Uterus (tissue), 4 donors: ENCODE measurements around the gene DCDC2. TPM values are rescaled to one million over a fixed set of nuclear protein-coding genes. Genes with fewer than 3 reads are reported as not detected.

ENCODE experiments used
- DNase-seq, 2 donors: peaks; one replicate each; pipeline ENCODE4 v3.0.0-alpha.2; 2019 to 2020
- H3K27ac ChIP-seq, 2 donors: fragments of 200-600 bp; sonication (generic); 1 replicate in 1 of 2; 2 replicates in 1 of 2; pipeline ENCODE4 v1.5.1; 2016 to 2018
- H3K27me3 ChIP-seq, 2 donors: fragments of 200-600 bp; sonication (generic); one replicate each; pipeline ENCODE4 v1.5.1; 2018 to 2019; ENCODE audit warnings: control low read depth in 1 of 2
- H3K36me3 ChIP-seq, 2 donors: fragments of 200-600 bp; sonication (generic); one replicate each; pipeline ENCODE4 v1.5.1; 2019; ENCODE audit warnings: control low read depth in 1 of 2
- H3K4me1 ChIP-seq, 2 donors: fragments of 200-600 bp; sonication (generic); one replicate each; pipeline ENCODE4 v1.5.1; 2018 to 2019; ENCODE audit warnings: control low read depth in 1 of 2
- H3K4me3 ChIP-seq, 2 donors: fragments of 200-600 bp; sonication (generic); 1 replicate in 1 of 2; 2 replicates in 1 of 2; pipeline ENCODE4 v1.5.1; 2018 to 2019; ENCODE audit warnings: mild to moderate bottlenecking in 1 of 2
- H3K9me3 ChIP-seq, 2 donors: fragments of 200-600 bp; sonication (generic); one replicate each; pipeline ENCODE4 v1.5.1; 2019; ENCODE audit warnings: control low read depth in 1 of 2
- POLR2A ChIP-seq, 2 donors: fragments of 450-650 bp; IDR thresholded peaks; one replicate each; pipeline ENCODE4 v1.6.1; 2016; ENCODE audit warnings: antibody characterized with exemption in 2 of 2, mild to moderate bottlenecking in 1 of 2, moderate library complexity in 1 of 2
- intact Hi-C: fragments of 100-400 bp; cut with DNase I; formaldehyde crosslinking; loops from one replicate; pipeline ENCODE4 v1.15.1; 2023; ENCODE audit warnings: low total_unique reads
- total RNA-seq, 4 donors: library from RNA; depleted of rRNA in 3 of 4; stranded (reverse); fragments of >200 nt in 3 of 4; gene quantifications; one replicate each; pipeline versions ENCODE4 v1.1.0 to v1.2.4, GENCODE V29; 2014 to 2023
- TF ChIP-seq, protein P1 (sequence below), 4 experiments: fragments of 200-600 bp in 2 of 4; fragments of 450-650 bp in 2 of 4; sonication (generic) in 2 of 4; IDR thresholded peaks; one replicate each; pipeline ENCODE4 v1.5.1; 2016 to 2019; ENCODE audit warnings: antibody characterized with exemption in 4 of 4, mild to moderate bottlenecking in 2 of 4, moderate library complexity in 1 of 4
- donor health status: DM: yes; HTN: yes; CAD: no.

DCDC2 gene
- total RNA-seq, 4 donors from 2014 or later, result 1.0 to 7.4 TPM; not detected in 2

DNA sequence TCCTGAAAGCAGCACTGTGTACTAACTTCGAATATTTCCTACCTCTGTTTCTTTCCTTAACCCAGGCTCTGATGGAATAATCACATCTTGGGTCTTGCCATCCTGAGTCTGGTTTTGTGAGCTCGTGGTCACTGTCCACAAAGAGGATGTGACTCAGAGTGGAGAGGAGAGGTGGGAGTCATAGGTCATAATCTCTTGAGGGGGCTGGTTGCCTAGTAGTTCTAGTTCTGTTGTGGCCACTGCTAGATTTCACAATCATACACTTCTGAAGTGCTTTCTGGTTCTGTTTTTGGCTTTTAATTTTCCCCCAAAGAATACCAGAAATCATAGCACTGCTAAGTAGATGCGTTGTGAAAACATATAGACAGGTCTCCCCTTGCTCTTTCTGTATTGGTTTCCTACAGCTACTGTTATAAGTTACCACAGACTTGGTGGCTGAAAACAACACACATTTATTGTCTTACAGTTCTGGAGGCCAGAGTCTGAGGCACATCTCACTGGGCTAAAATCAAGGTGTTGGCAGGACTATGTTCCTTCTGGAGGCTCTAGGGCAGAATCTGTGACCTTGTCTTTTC lies 129.1 kb downstream of the DCDC2 start:
- Histone ChIP-seq H3K27me3 (no peaks in the 10 kb centered on the region), H3K4me3 (no peak overlapping the region), H3K4me1 (no peaks in the 10 kb centered on the region), H3K36me3 (no peaks in the 10 kb centered on the region), H3K9me3 (no peaks in the 10 kb centered on the region), H3K27ac (peak overlapping the region in 1 of 2 donors; percentile 11)
- TF ChIP-seq, protein P1, sequence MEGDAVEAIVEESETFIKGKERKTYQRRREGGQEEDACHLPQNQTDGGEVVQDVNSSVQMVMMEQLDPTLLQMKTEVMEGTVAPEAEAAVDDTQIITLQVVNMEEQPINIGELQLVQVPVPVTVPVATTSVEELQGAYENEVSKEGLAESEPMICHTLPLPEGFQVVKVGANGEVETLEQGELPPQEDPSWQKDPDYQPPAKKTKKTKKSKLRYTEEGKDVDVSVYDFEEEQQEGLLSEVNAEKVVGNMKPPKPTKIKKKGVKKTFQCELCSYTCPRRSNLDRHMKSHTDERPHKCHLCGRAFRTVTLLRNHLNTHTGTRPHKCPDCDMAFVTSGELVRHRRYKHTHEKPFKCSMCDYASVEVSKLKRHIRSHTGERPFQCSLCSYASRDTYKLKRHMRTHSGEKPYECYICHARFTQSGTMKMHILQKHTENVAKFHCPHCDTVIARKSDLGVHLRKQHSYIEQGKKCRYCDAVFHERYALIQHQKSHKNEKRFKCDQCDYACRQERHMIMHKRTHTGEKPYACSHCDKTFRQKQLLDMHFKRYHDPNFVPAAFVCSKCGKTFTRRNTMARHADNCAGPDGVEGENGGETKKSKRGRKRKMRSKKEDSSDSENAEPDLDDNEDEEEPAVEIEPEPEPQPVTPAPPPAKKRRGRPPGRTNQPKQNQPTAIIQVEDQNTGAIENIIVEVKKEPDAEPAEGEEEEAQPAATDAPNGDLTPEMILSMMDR (IDR thresholded peaks at IDR 0.05), result no peak
- no peak for TF ChIP-seq POLR2A (IDR thresholded peaks at IDR 0.05)
- intact Hi-C loops, result no loop called here
- no peak for DNase-seq

DNA sequence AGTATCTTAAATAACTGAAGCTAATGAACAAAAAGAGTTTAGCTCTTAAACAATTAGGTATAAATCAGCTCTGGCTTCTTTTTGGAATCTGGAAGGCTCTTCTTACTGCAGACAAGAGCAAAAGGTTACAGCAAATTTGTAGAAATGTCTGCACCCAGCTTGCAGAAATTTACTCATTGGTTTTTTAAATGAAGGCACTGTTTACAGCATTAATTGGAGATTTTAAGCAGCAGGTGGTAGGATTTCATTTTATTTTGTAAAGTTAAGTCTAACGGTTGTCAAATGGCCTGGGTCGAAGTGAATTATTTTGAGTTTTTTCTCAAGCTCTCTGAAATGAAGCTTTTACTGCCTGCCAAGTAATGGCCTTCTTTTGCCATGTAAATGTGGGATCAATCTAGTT lies 129.7 kb downstream of the DCDC2 start:
- Histone ChIP-seq H3K4me1 (no peaks in the 10 kb centered on the region), H3K4me3 (no peak overlapping the region), H3K9me3 (no peaks in the 10 kb centered on the region), H3K36me3 (no peaks in the 10 kb centered on the region), H3K27me3 (no peaks in the 10 kb centered on the region), H3K27ac (no peak overlapping the region)
- DNase-seq, result no peak
- intact Hi-C loops, result no loop called here
- no peak for TF ChIP-seq POLR2A (IDR thresholded peaks at IDR 0.05)
- TF ChIP-seq, protein P1 (IDR thresholded peaks at IDR 0.05), result no peak

DNA sequence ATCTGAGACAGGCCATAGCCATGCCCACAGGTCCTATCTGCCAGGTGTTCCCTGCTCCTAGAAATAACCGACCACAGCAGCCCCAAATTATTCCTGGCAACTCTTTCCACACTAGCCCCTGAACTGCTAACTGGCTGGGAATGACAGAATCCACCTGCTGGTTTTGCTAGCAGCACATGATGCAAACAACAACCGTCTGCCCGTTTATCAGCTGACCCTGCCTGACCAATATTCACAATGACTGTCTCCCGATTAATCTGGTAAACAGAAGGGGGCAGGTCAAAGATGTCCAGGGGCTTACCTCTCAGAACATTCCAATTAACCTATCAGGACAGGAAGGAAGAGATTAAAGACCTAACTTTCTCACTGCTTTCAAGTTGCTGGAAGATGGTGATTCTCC lies 130.3 kb downstream of the DCDC2 start:
- H3K27me3 ChIP-seq, result no peaks in the 10 kb centered on the region
- intact Hi-C loops, result no loop called here
- H3K4me3 ChIP-seq, result no peak overlapping the region
- TF ChIP-seq, protein P1 (IDR thresholded peaks at IDR 0.05), result no peak
- TF ChIP-seq POLR2A (IDR thresholded peaks at IDR 0.05), result no peak
- H3K27ac ChIP-seq, result no peak overlapping the region
- no peaks in the 10 kb centered on the region for H3K9me3 ChIP-seq
- H3K36me3 ChIP-seq, result no peaks in the 10 kb centered on the region
- DNase-seq, result no peak
- H3K4me1 ChIP-seq, result no peaks in the 10 kb centered on the region

DNA sequence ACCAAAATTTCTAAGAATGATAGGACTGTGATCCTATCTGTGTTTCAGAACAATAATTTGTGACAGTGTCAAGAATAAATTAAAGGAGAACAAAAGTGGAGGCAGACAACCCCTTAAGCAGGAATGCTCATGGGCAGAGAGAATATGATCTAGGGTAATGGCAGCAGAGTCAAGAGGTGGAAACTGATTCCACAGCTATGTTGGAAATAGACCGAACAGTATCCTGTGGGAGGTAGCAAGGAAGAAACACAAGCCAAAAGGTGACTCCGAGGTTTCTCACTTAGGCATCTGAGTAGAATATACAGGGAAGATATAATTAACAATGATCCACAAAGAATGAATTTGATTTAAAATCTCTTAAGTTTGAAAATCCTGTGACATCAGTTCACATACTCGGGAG lies 131.3 kb downstream of the DCDC2 start:
- intact Hi-C loops, result no loop called here

DNA sequence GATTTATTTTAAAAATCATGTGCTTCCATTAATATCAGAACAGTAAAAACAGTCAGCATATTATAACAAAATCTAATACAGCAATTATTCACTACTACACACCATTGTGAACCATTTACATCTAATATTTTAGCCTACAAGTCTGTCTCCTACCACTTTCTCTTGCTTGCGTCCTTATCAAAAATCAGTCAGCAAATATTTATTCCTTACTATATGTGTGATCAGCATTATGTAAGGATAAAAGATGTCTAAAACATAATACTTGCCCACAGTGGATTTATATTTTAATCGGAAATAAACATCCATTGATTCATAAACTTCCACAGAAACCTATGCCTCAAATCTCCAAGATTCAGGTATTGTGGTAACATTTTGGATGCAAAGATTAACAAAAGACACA lies 132.0 kb downstream of the DCDC2 start:
- Histone ChIP-seq H3K9me3 (no peaks in the 10 kb centered on the region), H3K27ac (no peak overlapping the region), H3K4me1 (no peaks in the 10 kb centered on the region), H3K36me3 (no peaks in the 10 kb centered on the region), H3K4me3 (no peak overlapping the region), H3K27me3 (no peaks in the 10 kb centered on the region)
- intact Hi-C loops, result no loop called here
- DNase-seq, result no peak
- TF ChIP-seq POLR2A (IDR thresholded peaks at IDR 0.05), result no peak
- TF ChIP-seq, protein P1 (IDR thresholded peaks at IDR 0.05), result no peak

More for the DNA sequence above, 131.3 kb downstream of the DCDC2 start:
- TF ChIP-seq POLR2A (IDR thresholded peaks at IDR 0.05), result no peak
- no peaks in the 10 kb centered on the region for H3K36me3 ChIP-seq
- no peak for DNase-seq
- H3K27me3 ChIP-seq, result no peaks in the 10 kb centered on the region
- H3K4me3 ChIP-seq, result no peak overlapping the region
- H3K27ac ChIP-seq, result no peak overlapping the region
- no peaks in the 10 kb centered on the region for H3K4me1 ChIP-seq
- H3K9me3 ChIP-seq, result no peaks in the 10 kb centered on the region
